ENCODE data around the gene CYP39A1. TPM values are rescaled to one million over a fixed set of nuclear protein-coding genes. Genes with fewer than 3 reads are reported as not detected.

CYP39A1 gene
- total and polyA plus RNA-seq, 2 donors (not counting 1 experiment from before 2014, with no cell fraction given), result not detected

DNA sequence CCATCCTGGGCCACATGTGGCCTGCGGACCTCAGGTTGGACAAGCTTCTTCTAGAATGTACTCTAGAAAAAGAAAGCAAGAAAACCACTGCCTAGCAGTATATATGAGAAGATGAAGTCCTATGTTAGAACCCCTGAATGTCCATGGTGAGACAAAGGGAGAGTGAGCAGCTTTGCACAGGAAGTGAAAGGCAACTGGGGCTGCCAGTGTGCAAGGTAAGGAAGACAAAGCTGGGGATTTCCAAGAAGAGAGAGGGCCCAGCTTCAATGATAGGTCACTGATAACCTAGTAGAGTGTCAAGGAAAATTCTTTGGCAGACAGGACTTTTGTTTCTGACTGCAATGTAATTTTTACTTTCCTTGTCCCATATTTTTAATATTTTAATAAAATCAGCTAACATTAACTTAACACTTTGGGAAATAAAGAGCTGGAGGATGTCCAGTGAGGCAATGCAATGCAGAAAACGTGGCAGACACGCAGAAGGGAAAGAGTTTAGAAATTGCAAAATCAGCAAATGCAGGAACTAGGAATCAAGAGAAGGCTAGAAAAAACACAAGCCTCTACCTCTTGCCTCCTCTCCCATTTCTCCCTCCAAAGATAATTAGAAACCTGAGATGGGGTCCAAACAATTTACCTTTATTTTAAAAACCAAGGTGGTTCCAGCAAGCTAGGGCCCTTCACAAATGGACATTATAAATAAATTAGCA is 47.4 kb downstream of the CYP39A1 start:
- no peaks in the 10 kb centered on the region for H3K27me3 ChIP-seq (replicated peaks in 1 of 4; ENCODE audit: control extremely low read depth in 1 of 4, control insufficient read depth in 3 of 4, insufficient read depth in 4 of 4, low read length in 3 of 4)
- ChIA-PET POLR2A (no interaction called here), CTCF (interaction anchor here (0.9 kb wide), 1 partner anchor 515 kb away, joined by 3 read pairs; no protein-coding TSS in a partner anchor)
- H4K20me1 ChIP-seq (ENCODE audit: control insufficient read depth, insufficient read depth, low read length, poor library complexity, severe bottlenecking), result no peaks in the 10 kb centered on the region
- no peak for DNase-seq
- no peak overlapping the region for H3K9ac ChIP-seq (ENCODE audit: low read length)
- no peak overlapping the region for H3K27ac ChIP-seq (ENCODE audit: low read length in 2 of 2)
- H3K4me3 ChIP-seq (ENCODE audit: control extremely low read depth in 1 of 5, extremely low read depth in 1 of 5, insufficient read depth in 1 of 5, low read depth in 2 of 5, low read length in 4 of 5), result no peak overlapping the region
- TF ChIP-seq EZH2 (IDR thresholded peaks at IDR 0.05; ENCODE audit: borderline replicate concordance, insufficient read depth, low read depth, low read length, poor library complexity, severe bottlenecking), result no peak
- TF ChIP-seq, protein P1, sequence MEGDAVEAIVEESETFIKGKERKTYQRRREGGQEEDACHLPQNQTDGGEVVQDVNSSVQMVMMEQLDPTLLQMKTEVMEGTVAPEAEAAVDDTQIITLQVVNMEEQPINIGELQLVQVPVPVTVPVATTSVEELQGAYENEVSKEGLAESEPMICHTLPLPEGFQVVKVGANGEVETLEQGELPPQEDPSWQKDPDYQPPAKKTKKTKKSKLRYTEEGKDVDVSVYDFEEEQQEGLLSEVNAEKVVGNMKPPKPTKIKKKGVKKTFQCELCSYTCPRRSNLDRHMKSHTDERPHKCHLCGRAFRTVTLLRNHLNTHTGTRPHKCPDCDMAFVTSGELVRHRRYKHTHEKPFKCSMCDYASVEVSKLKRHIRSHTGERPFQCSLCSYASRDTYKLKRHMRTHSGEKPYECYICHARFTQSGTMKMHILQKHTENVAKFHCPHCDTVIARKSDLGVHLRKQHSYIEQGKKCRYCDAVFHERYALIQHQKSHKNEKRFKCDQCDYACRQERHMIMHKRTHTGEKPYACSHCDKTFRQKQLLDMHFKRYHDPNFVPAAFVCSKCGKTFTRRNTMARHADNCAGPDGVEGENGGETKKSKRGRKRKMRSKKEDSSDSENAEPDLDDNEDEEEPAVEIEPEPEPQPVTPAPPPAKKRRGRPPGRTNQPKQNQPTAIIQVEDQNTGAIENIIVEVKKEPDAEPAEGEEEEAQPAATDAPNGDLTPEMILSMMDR (IDR thresholded peaks at IDR 0.05), result no peak
- H3K4me2 ChIP-seq (replicated peaks; ENCODE audit: low read depth, low read length, poor library complexity, severe bottlenecking), result no peak overlapping the region
- Mint-ChIP-seq H3K27me3 (peaks cover 21% of the 10 kb centered on the region), H3K27ac (no peak overlapping the region), H3K4me1 (no peaks in the 10 kb centered on the region), H3K9me3 (ENCODE audit: insufficient read depth) (peaks cover 2% of the 10 kb centered on the region), H3K4me3 (no peak overlapping the region)
- H3K79me2 ChIP-seq (ENCODE audit: control insufficient read depth, insufficient read depth, low read length), result no peaks in the 10 kb centered on the region
- no CpG with 5 or more reads among the region's 3 CpGs for WGBS (ENCODE audit: insufficient coverage)
- no peaks in the 10 kb centered on the region for H3K36me3 ChIP-seq (replicated peaks in 1 of 2; ENCODE audit: control extremely low read depth in 1 of 2, control insufficient read depth in 1 of 2, extremely low read depth in 1 of 2, insufficient read depth in 2 of 2, low read length in 1 of 2)
- H3K4me1 ChIP-seq (ENCODE audit: control insufficient read depth in 2 of 2, insufficient read depth in 2 of 2, low read length in 2 of 2), result no peaks in the 10 kb centered on the region
- ATAC-seq (ENCODE audit: low read depth), result no peak
- no peak overlapping the region for H2AFZ ChIP-seq (ENCODE audit: insufficient read depth, low read depth, low read length, poor library complexity, severe bottlenecking)
- intact Hi-C loops (cut with micrococcal nuclease), result no loop called here
- H3K9me3 ChIP-seq (ENCODE audit: control extremely low read depth in 1 of 3, control insufficient read depth in 2 of 3, insufficient read depth in 1 of 3, low read length in 2 of 3), result no peaks in the 10 kb centered on the region

DNA sequence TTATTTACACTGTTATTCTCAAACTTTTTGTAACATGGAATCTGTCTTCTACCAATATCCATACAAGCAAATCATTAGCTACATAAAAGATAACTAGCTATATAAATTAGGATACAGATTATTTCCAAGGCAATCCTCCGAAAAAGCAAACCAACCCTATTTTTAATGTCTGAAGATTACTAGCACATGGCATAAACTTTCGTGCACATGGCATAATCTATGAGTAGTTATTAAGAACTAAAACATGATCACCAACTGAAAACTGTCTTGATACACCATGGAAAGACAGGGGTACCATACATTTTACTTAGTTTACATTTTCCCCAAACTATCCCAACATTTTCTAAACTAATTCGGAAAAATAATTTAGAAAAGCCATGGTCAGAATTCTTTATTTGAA is 54.4 kb downstream of the CYP39A1 start:
- Histone ChIP-seq H3K36me3 (replicated peaks in 1 of 2; ENCODE audit: control extremely low read depth in 1 of 2, control insufficient read depth in 1 of 2, extremely low read depth in 1 of 2, insufficient read depth in 2 of 2, low read length in 1 of 2) (no peaks in the 10 kb centered on the region), H2AFZ (ENCODE audit: insufficient read depth, low read depth, low read length, poor library complexity, severe bottlenecking) (no peak overlapping the region), H3K79me2 (ENCODE audit: control insufficient read depth, insufficient read depth, low read length) (no peaks in the 10 kb centered on the region), H4K20me1 (ENCODE audit: control insufficient read depth, insufficient read depth, low read length, poor library complexity, severe bottlenecking) (no peaks in the 10 kb centered on the region), H3K4me3 (ENCODE audit: control extremely low read depth in 1 of 5, extremely low read depth in 1 of 5, insufficient read depth in 1 of 5, low read depth in 2 of 5, low read length in 4 of 5) (no peak overlapping the region), H3K27ac (ENCODE audit: low read length in 2 of 2) (no peak overlapping the region), H3K9me3 (ENCODE audit: control extremely low read depth in 1 of 3, control insufficient read depth in 2 of 3, insufficient read depth in 1 of 3, low read length in 2 of 3) (peaks cover 0 to 9% (median 0%) of the 10 kb centered on the region in 3 donors), H3K4me2 (replicated peaks; ENCODE audit: low read depth, low read length, poor library complexity, severe bottlenecking) (no peak overlapping the region), H3K9ac (ENCODE audit: low read length) (no peak overlapping the region), H3K4me1 (ENCODE audit: control insufficient read depth in 2 of 2, insufficient read depth in 2 of 2, low read length in 2 of 2) (no peaks in the 10 kb centered on the region), H3K27me3 (replicated peaks in 1 of 4; ENCODE audit: control extremely low read depth in 1 of 4, control insufficient read depth in 3 of 4, insufficient read depth in 4 of 4, low read length in 3 of 4) (no peaks in the 10 kb centered on the region)
- ATAC-seq (ENCODE audit: low read depth) (no peak), DNase-seq (no peak)
- TF ChIP-seq, protein P1 (IDR thresholded peaks at IDR 0.05), result no peak
- TF ChIP-seq EZH2 (IDR thresholded peaks at IDR 0.05; ENCODE audit: borderline replicate concordance, insufficient read depth, low read depth, low read length, poor library complexity, severe bottlenecking), result no peak
- ChIA-PET CTCF (no interaction called here), POLR2A (no interaction called here)
- H3K4me1 Mint-ChIP-seq, result no peaks in the 10 kb centered on the region
- intact Hi-C loops (cut with micrococcal nuclease), result no loop called here
- no peak overlapping the region for H3K4me3 Mint-ChIP-seq
- H3K9me3 Mint-ChIP-seq (ENCODE audit: insufficient read depth), result peaks cover 2% of the 10 kb centered on the region
- peaks cover 27% of the 10 kb centered on the region for H3K27me3 Mint-ChIP-seq
- no CpG with 5 or more reads among the region's 3 CpGs for WGBS (ENCODE audit: insufficient coverage)
- no peak overlapping the region for H3K27ac Mint-ChIP-seq
